Erythroblast (primary cell): ENCODE data around the gene CDK12.

Source experiments
- GATA1 ChIP-seq: IDR thresholded peaks from 2 replicates; pipeline ENCODE4 v1.6.1; 2011; ENCODE audit warnings: low read depth, mild to moderate bottlenecking, control low read depth, low read length, moderate library complexity
- POLR2A ChIP-seq: IDR thresholded peaks from 2 replicates; pipeline ENCODE4 v1.6.1; 2011; ENCODE audit warnings: mild to moderate bottlenecking, low read length

GRCh38 chr17:39572121-39572520 is 110.8 kb downstream of the CDK12 start:
- TF ChIP-seq POLR2A (no peak), GATA1 (no peak)
